ENCODE data around the gene NUDT17. TPM values are rescaled to one million over a fixed set of nuclear protein-coding genes. Genes with fewer than 3 reads are reported as not detected.

Gene NUDT17
- total and polyA plus RNA-seq, 2 of the 8 experiments (the other 6 are each of a cell fraction or from before 2014, with no cell fraction given) = 2.7 to 4.1 TPM

GRCh38 chr1:145858238-145858900, 12.9 kb downstream of the NUDT17 start (continued):
- TF ChIP-seq RXRA (IDR thresholded peaks at IDR 0.05; ENCODE audit: insufficient read depth, low read depth, low read length) = no peak
- TF ChIP-seq TAF1 (IDR thresholded peaks at IDR 0.05; ENCODE audit: low read depth, low read length) = no peak
- no peak for TF ChIP-seq SAP30 (IDR thresholded peaks at IDR 0.05; ENCODE audit: insufficient read depth, insufficient replicate concordance, low read length)
- no peak for TF ChIP-seq NRF1 (IDR thresholded peaks at IDR 0.05; ENCODE audit: low read depth, low read length)
- no peak for TF ChIP-seq MAFK (IDR thresholded peaks at IDR 0.05; ENCODE audit: low read depth, low read length)
- no peak for TF ChIP-seq SRF (IDR thresholded peaks at IDR 0.05; ENCODE audit: low read depth, low read length)
- TF ChIP-seq HDAC6 (IDR thresholded peaks at IDR 0.05; ENCODE audit: low read depth, low read length) = no peak
- no peak for TF ChIP-seq JUND (IDR thresholded peaks at IDR 0.05; ENCODE audit: low read length)
- TF ChIP-seq CTCF (IDR thresholded peaks at IDR 0.05; ENCODE audit: control extremely low read depth in 1 of 3, insufficient read depth in 1 of 3, low read depth in 1 of 3, low read length in 3 of 3) = no peak
- TF ChIP-seq EZH2 (IDR thresholded peaks at IDR 0.05; ENCODE audit: low read depth, low read length, severe bottlenecking) = no peak
- TF ChIP-seq CREB1 (IDR thresholded peaks at IDR 0.05) = 0 out of 2 replicates have a peak, but pooled peaks have one; percentile 14
- TF ChIP-seq HDAC2 (IDR thresholded peaks at IDR 0.05; ENCODE audit: borderline replicate concordance in 1 of 2, low read depth in 2 of 2, low read length in 2 of 2) = no peak
- TF ChIP-seq E2F6 (IDR thresholded peaks at IDR 0.05) = no peak
- no peak for TF ChIP-seq BACH1 (IDR thresholded peaks at IDR 0.05; ENCODE audit: low read length)
- no peak for TF ChIP-seq TCF12 (IDR thresholded peaks at IDR 0.05; ENCODE audit: low read depth, low read length)
- no peak for TF ChIP-seq SIX5 (IDR thresholded peaks at IDR 0.05; ENCODE audit: low read depth, low read length)
- TF ChIP-seq PHF8 (conservative IDR thresholded peaks at IDR 0.05; ENCODE audit: low read depth, low read length) = peak; percentile 66; the same call in 1 of the 2 replicates
- no peak for TF ChIP-seq ATF3 (IDR thresholded peaks at IDR 0.05; ENCODE audit: insufficient read depth, low read depth, low read length)
- no peak for TF ChIP-seq SP4 (IDR thresholded peaks at IDR 0.05; ENCODE audit: low read length)
- no peak for TF ChIP-seq RBBP5 (IDR thresholded peaks at IDR 0.05; ENCODE audit: borderline replicate concordance, low read depth, low read length)
- no peak for TF ChIP-seq TAF7 (optimal IDR thresholded peaks at IDR 0.05; ENCODE audit: borderline replicate concordance, low read depth, low read length)
